NCI-H1436 (cell line): ENCODE measurements around the gene VWA7.
"Not testable (repeated sequence)": the region's sequence is repeated elsewhere in the genome, so short reads cannot be mapped to it uniquely, and the experiment has no call there.

ENCODE experiments used
- DNase-seq: peaks from one replicate; lab custom pipeline; 2025; lab: John Stamatoyannopoulos, UW

VWA7 gene

GRCh38 chr6:31776989-31777666 is at the start of gene VWA7:
Gene VWA7 (minus strand): TSS chr6:31777328. CDS start chr6:31776779, 549 bp downstream.
- DNase-seq = peak; percentile 73

GRCh38 chr6:31826793-31827285 is 49.7 kb upstream of the VWA7 start:
- DNase-seq = peak; percentile 73

- DNase-seq = no peak
Observed at GRCh38 chr6:31825553-31825952, 48.4 kb upstream of the VWA7 start.

GRCh38 chr6:31823592-31824196 is 46.6 kb upstream of the VWA7 start:
- DNase-seq = not testable (repeated sequence)

GRCh38 chr6:31822036-31822821 is 45.1 kb upstream of the VWA7 start:
- no peak for DNase-seq

- DNase-seq = peak; percentile 26
Observed at GRCh38 chr6:31821301-31822035, 44.3 kb upstream of the VWA7 start.

GRCh38 chr6:31820399-31820798 is 43.3 kb upstream of the VWA7 start:
- DNase-seq = not testable (repeated sequence)

- DNase-seq = no peak
Observed at GRCh38 chr6:31819871-31820299, 42.8 kb upstream of the VWA7 start.

GRCh38 chr6:31817929-31818511 is 40.9 kb upstream of the VWA7 start:
- not testable (repeated sequence) for DNase-seq

- not testable (repeated sequence) for DNase-seq
Observed at GRCh38 chr6:31817133-31817928, 40.2 kb upstream of the VWA7 start.

GRCh38 chr6:31815025-31815838 is 38.1 kb upstream of the VWA7 start, which contains the start of the genes HSPA1A and HSPA1L:
Gene HSPA1A (plus strand): TSS chr6:31815543. CDS start chr6:31815757, 214 bp downstream.
Gene HSPA1L (minus strand): TSS chr6:31815283. CDS start chr6:31811972, 3,311 bp downstream.
- DNase-seq = peak; percentile 92

GRCh38 chr6:31814677-31815024 is 37.5 kb upstream of the VWA7 start:
- peak; percentile 86 for DNase-seq

GRCh38 chr6:31813465-31813849 is 36.3 kb upstream of the VWA7 start:
- no peak for DNase-seq

- no peak for DNase-seq
Observed at GRCh38 chr6:31811645-31812044, 34.5 kb upstream of the VWA7 start.

- DNase-seq = not testable (repeated sequence)
Observed at GRCh38 chr6:31808599-31808998, 31.5 kb upstream of the VWA7 start.

- DNase-seq = peak; percentile 96
Observed at GRCh38 chr6:31806470-31807272, 29.5 kb upstream of the VWA7 start, which contains the start of gene LSM2. Gene LSM2 (minus strand): TSS chr6:31806966. CDS start chr6:31806757, 209 bp downstream.

- DNase-seq = no peak
Observed at GRCh38 chr6:31805939-31806469, 28.9 kb upstream of the VWA7 start.
